Adrenal gland (tissue), 5 donors: Measurements from ENCODE around the gene BCAR1.

Experiments
- POLR2A ChIP-seq, 2 donors: fragments of 450-650 bp; IDR thresholded peaks; one replicate each; pipeline ENCODE4 v1.6.1; 2017; ENCODE audit warnings: antibody characterized with exemption in 2 of 2, mild to moderate bottlenecking in 2 of 2, moderate library complexity in 1 of 2
- TF ChIP-seq, protein P1 (sequence below), 6 experiments: fragments of 450-650 bp in 4 of 6; fragments of 200-600 bp in 2 of 6; sonication (generic) in 1 of 6; IDR thresholded peaks; 1 replicate in 5 of 6; 2 replicates in 1 of 6; pipeline versions ENCODE4 v1.5.1 to v1.8.0; 2016 to 2021; ENCODE audit warnings: antibody characterized with exemption in 6 of 6, mild to moderate bottlenecking in 2 of 6, moderate library complexity in 1 of 6
- donor health status: DM: no; HTN: no; CAD: no.

DNA sequence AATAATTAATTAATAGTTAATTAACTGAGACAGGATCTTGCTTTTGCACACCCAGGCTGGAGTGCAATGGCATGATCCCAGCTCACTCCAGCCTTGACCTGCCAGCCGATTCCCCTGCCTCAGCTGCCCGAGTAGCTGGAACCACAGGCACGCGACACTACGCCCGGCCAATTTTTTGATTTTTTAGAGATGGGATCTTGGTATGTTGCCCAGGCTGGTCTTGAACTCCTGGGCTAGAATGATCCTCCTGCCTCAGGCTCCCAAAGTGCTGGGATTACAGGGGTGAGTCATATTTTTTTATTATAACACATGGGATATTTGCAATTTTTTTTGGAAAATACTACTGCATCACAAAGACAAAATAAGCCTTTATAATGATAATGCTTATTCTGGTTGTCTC lies 30.4 kb upstream of the BCAR1 start:
- TF ChIP-seq, protein P1, sequence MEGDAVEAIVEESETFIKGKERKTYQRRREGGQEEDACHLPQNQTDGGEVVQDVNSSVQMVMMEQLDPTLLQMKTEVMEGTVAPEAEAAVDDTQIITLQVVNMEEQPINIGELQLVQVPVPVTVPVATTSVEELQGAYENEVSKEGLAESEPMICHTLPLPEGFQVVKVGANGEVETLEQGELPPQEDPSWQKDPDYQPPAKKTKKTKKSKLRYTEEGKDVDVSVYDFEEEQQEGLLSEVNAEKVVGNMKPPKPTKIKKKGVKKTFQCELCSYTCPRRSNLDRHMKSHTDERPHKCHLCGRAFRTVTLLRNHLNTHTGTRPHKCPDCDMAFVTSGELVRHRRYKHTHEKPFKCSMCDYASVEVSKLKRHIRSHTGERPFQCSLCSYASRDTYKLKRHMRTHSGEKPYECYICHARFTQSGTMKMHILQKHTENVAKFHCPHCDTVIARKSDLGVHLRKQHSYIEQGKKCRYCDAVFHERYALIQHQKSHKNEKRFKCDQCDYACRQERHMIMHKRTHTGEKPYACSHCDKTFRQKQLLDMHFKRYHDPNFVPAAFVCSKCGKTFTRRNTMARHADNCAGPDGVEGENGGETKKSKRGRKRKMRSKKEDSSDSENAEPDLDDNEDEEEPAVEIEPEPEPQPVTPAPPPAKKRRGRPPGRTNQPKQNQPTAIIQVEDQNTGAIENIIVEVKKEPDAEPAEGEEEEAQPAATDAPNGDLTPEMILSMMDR (IDR thresholded peaks at IDR 0.05), result no peak
- no peak for TF ChIP-seq POLR2A (IDR thresholded peaks at IDR 0.05)
